Nephron progenitor cell (in vitro differentiated cells): ENCODE results near the gene DPH2.
A peak's percentile ranks its signal among the peaks of the same experiment; 100 is the strongest.

Experiments used
- DNase-seq: peaks from one replicate; pipeline ENCODE4 v3.0.0; 2021
- H3K27ac Mint-ChIP-seq: 2 replicates; pipeline ENCODE4 v1.8.0; 2021; ENCODE audit warnings: mild to moderate bottlenecking, moderate library complexity, mixed read lengths
- H3K27me3 Mint-ChIP-seq: 2 replicates; pipeline ENCODE4 v1.8.0; 2021; ENCODE audit warnings: mild to moderate bottlenecking, low read depth, mixed read lengths; ENCODE audit not compliant: poor library complexity
- H3K36me3 Mint-ChIP-seq: 2 replicates; pipeline ENCODE4 v1.8.0; 2021; ENCODE audit warnings: low read depth, mixed read lengths
- H3K4me1 Mint-ChIP-seq: 2 replicates; pipeline ENCODE4 v1.8.0; 2021; ENCODE audit warnings: mixed read lengths
- H3K4me3 Mint-ChIP-seq: 2 replicates; pipeline ENCODE4 v1.8.0; 2021; ENCODE audit warnings: mild to moderate bottlenecking, moderate library complexity, mixed read lengths
- H3K9me3 Mint-ChIP-seq: 2 replicates; pipeline ENCODE4 v1.8.0; 2021; ENCODE audit warnings: mild to moderate bottlenecking, moderate library complexity, mixed read lengths
- TF ChIP-seq, protein P1 (sequence below): fragments of 200-600 bp; sonication (generic); IDR thresholded peaks from 2 replicates; pipeline ENCODE4 v1.5.0; 2021; ENCODE audit warnings: antibody characterized with exemption

Gene DPH2

DNA sequence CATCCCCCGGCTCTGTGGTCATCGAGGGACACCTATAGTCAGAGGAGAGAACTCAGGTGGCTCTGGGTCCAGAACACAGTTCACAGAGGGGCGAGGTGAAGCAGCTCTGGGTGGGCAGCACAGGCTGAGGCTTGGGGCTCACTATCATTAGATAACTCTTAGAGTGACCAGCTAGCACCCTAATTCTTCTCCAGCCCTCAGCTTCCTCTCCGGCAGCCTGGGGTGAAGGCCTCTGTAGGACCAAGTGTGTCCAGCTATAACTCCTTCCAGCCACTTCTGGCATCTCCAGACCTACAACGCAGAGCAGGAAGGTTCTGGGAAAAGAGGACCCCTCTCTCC lies 34.9 kb upstream of the DPH2 start:
- Mint-ChIP-seq H3K9me3 (no peaks in the 10 kb centered on the region), H3K4me1 (peaks cover 16% of the 10 kb centered on the region), H3K27me3 (peaks cover 70% of the 10 kb centered on the region), H3K27ac (no peak overlapping the region), H3K36me3 (no peaks in the 10 kb centered on the region), H3K4me3 (peak overlapping the region; percentile 58)
- DNase-seq = no peak
- TF ChIP-seq, protein P1, sequence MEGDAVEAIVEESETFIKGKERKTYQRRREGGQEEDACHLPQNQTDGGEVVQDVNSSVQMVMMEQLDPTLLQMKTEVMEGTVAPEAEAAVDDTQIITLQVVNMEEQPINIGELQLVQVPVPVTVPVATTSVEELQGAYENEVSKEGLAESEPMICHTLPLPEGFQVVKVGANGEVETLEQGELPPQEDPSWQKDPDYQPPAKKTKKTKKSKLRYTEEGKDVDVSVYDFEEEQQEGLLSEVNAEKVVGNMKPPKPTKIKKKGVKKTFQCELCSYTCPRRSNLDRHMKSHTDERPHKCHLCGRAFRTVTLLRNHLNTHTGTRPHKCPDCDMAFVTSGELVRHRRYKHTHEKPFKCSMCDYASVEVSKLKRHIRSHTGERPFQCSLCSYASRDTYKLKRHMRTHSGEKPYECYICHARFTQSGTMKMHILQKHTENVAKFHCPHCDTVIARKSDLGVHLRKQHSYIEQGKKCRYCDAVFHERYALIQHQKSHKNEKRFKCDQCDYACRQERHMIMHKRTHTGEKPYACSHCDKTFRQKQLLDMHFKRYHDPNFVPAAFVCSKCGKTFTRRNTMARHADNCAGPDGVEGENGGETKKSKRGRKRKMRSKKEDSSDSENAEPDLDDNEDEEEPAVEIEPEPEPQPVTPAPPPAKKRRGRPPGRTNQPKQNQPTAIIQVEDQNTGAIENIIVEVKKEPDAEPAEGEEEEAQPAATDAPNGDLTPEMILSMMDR = peak; percentile 3

- peak overlapping the region; percentile 58 for H3K4me3 Mint-ChIP-seq
- H3K4me1 Mint-ChIP-seq = peaks cover 16% of the 10 kb centered on the region
- peak; percentile 63 for DNase-seq
- TF ChIP-seq, protein P1 = no peak
- H3K27me3 Mint-ChIP-seq = peaks cover 74% of the 10 kb centered on the region
- no peaks in the 10 kb centered on the region for H3K9me3 Mint-ChIP-seq
- no peak overlapping the region for H3K27ac Mint-ChIP-seq
- no peaks in the 10 kb centered on the region for H3K36me3 Mint-ChIP-seq
Measured at GRCh38 chr1:43935711-43936427, 33.9 kb upstream of the DPH2 start.

GRCh38 chr1:43936431-43937151 lies 33.2 kb upstream of the DPH2 start:
- Mint-ChIP-seq H3K4me1 (peaks cover 16% of the 10 kb centered on the region), H3K4me3 (peak overlapping the region; percentile 77), H3K27me3 (peaks cover 74% of the 10 kb centered on the region), H3K27ac (no peak overlapping the region), H3K36me3 (no peaks in the 10 kb centered on the region), H3K9me3 (no peaks in the 10 kb centered on the region)
- TF ChIP-seq, protein P1 = no peak
- peak; percentile 70 for DNase-seq

DNA sequence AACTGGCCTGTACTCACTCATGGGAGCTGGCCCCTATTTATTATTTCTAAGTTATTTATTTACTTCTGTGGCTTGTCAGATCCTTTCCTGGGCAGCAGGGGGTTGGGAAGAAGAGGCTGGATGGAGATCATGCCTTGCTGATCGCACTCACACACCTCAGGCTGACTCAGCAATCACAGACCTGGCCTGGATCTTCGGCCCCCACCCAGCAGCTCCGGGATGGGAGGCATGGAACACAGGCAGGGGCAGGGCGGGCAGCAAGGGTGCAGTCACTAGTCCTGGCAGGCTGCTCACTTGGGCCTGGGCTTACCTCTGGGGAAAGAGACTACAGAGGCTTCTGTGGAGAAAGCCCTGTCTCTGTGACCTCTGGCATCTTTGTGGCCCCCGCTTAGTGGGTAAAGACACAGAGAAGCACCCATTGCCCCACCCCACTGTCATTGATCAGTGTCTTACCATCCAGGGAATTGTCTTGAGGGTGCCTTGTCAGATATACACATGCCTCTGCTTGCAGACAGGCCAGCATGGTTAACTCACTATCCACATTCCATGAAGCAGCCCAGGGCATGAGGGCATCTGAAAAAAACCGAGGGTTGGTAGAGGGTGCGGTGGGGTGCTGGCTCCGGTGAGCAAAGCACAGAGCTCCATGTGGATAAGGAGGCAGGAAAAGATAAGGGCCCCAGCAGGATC lies 32.5 kb upstream of the DPH2 start:
- DNase-seq = no peak
- no peaks in the 10 kb centered on the region for H3K9me3 Mint-ChIP-seq
- no peak overlapping the region for H3K27ac Mint-ChIP-seq
- peaks cover 75% of the 10 kb centered on the region for H3K27me3 Mint-ChIP-seq
- peak overlapping the region; percentile 34 for H3K4me3 Mint-ChIP-seq
- H3K36me3 Mint-ChIP-seq = no peaks in the 10 kb centered on the region
- H3K4me1 Mint-ChIP-seq = peaks cover 16% of the 10 kb centered on the region
- TF ChIP-seq, protein P1 = no peak

DNA sequence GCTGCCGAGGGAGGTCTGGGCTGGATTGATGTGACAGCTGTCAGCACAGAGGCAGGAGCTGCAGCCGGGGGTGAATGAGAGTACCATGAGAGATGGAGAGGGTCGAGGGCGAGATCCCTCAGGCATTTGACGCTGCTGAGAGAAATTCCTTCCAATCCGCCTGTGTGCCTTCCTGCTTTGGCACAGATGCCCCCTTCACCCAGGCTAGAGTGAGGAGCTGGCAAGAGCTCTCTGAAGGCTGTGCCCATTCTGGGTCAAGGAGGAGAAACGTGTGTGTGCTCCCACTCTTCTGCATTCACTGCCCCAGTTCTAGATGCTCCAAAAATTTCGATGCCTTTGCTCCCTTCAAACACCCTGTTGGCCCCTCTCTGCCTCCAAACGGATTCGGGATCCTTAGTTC lies 31.4 kb upstream of the DPH2 start:
- Mint-ChIP-seq H3K27me3 (peaks cover 69% of the 10 kb centered on the region), H3K4me3 (no peak overlapping the region), H3K9me3 (no peaks in the 10 kb centered on the region), H3K4me1 (peaks cover 6% of the 10 kb centered on the region), H3K27ac (no peak overlapping the region), H3K36me3 (no peaks in the 10 kb centered on the region)
- TF ChIP-seq, protein P1 = no peak
- no peak for DNase-seq
